Endothelial cell of umbilical vein (primary cell): ENCODE results near the gene ITPR2. TPM values are rescaled to one million over a fixed set of nuclear protein-coding genes. Genes with fewer than 3 reads are reported as not detected.
"Not testable (repeated sequence)": the region's sequence is repeated elsewhere in the genome, so short reads cannot be mapped to it uniquely, and the experiment has no call there.

Experiments used
- BruUV-seq: library from RNA; stranded (reverse); fragments of 400-500 nt; replicated peaks from 2 replicates; lab custom pipeline; 2021; lab: Mats Ljungman, UMichigan
- CTCF ChIA-PET: fragments of 300-600, 350-600 bp; sonication (Branson Sonifier 250); formaldehyde crosslinking; loops from one replicate; lab custom pipeline; 2021; ENCODE audit warnings: antibody characterized with exemption, inconsistent platforms; lab: Charles Lee
- POLR2A ChIA-PET: fragments of 300-600, 350-600 bp; sonication (Branson Sonifier 250); formaldehyde crosslinking; loops from one replicate; lab custom pipeline; 2021; ENCODE audit warnings: antibody characterized with exemption, inconsistent platforms; lab: Charles Lee
- DNase-seq: peaks from one replicate; pipeline ENCODE4 v3.0.0-alpha.2; 2011; ENCODE audit warnings: low read depth, low spot score
- FAIRE-seq: peaks from 2 replicates; lab custom pipeline; 2011; peaks lifted over from hg19 to GRCh38; lab: Jason Lieb, UNC
- H2AFZ ChIP-seq: 2 replicates; pipeline ENCODE4 v1.6.0; 2012; ENCODE audit warnings: low read depth, low read length, control low read depth, inconsistent platforms
- H3K27ac ChIP-seq: 2 replicates; pipeline ENCODE4 v1.5.1; 2011; ENCODE audit warnings: low read depth, mild to moderate bottlenecking, control low read depth, low read length, moderate library complexity; ENCODE audit not compliant: insufficient read depth
- H3K27me3 ChIP-seq, 2 experiments: 2 replicates each; pipeline versions ENCODE4 v1.6.0 to v1.6.1; 2011; ENCODE audit warnings: low read length in 2 of 2, mixed read lengths in 1 of 2; ENCODE audit not compliant: control insufficient read depth in 2 of 2, insufficient read depth in 2 of 2
- H3K36me3 ChIP-seq, 2 experiments: 2 replicates in 1 of 2; 3 replicates in 1 of 2; pipeline ENCODE4 v1.5.1; 2011; ENCODE audit warnings: low read length in 2 of 2, mild to moderate bottlenecking in 1 of 2, moderate library complexity in 1 of 2; ENCODE audit not compliant: control insufficient read depth in 2 of 2, insufficient read depth in 2 of 2; ENCODE audit errors: extremely low read depth in 1 of 2
- H3K4me1 ChIP-seq: 3 replicates; pipeline ENCODE4 v1.5.1; 2011; ENCODE audit warnings: mild to moderate bottlenecking, low read length; ENCODE audit not compliant: control insufficient read depth, insufficient read depth; ENCODE audit errors: extremely low read depth
- H3K4me2 ChIP-seq: 2 replicates; pipeline ENCODE4 v1.6.1; 2011; ENCODE audit warnings: low read length, control low read depth, mixed read lengths; ENCODE audit not compliant: insufficient read depth
- H3K4me3 ChIP-seq, 3 experiments: fragments of 200-600 bp in 1 of 3; sonication (generic), shearing (Covaris generic) in 1 of 3; replicated peaks in 1 of 3; 2 replicates each; pipeline ENCODE4 v1.5.1; 2011 to 2016; ENCODE audit warnings: control low read depth in 3 of 3, low read length in 3 of 3, mild to moderate bottlenecking in 2 of 3, inconsistent platforms in 1 of 3, low read depth in 1 of 3, moderate library complexity in 1 of 3; ENCODE audit not compliant: insufficient read depth in 1 of 3
- H3K79me2 ChIP-seq: 2 replicates; pipeline ENCODE4 v1.6.0; 2012; ENCODE audit warnings: low read length, inconsistent platforms; ENCODE audit not compliant: control insufficient read depth, insufficient read depth
- H3K9ac ChIP-seq: replicated peaks from 2 replicates; pipeline ENCODE3; 2011; ENCODE audit warnings: low read length, control low read depth; ENCODE audit not compliant: insufficient read depth; ENCODE audit errors: extremely low read depth
- H3K9me1 ChIP-seq: replicated peaks from 3 replicates; pipeline ENCODE4 v1.6.0; 2011; ENCODE audit warnings: mild to moderate bottlenecking, low read length; ENCODE audit not compliant: control insufficient read depth, insufficient read depth; ENCODE audit errors: extremely low read depth
- H3K9me3 ChIP-seq: replicated peaks from 2 replicates; pipeline ENCODE4 v1.5.1; 2012; ENCODE audit warnings: low read length, inconsistent platforms; ENCODE audit not compliant: control insufficient read depth, insufficient read depth
- H4K20me1 ChIP-seq: replicated peaks from 2 replicates; pipeline ENCODE3; 2011; ENCODE audit warnings: mild to moderate bottlenecking, low read length; ENCODE audit not compliant: control insufficient read depth, insufficient read depth; ENCODE audit errors: extremely low read depth
- MYC ChIP-seq: IDR thresholded peaks from one replicate; pipeline ENCODE4 v1.6.1; 2011; ENCODE audit warnings: mild to moderate bottlenecking, low read depth, low read length
- POLR2A ChIP-seq: IDR thresholded peaks from 2 replicates; pipeline ENCODE4 v1.6.1; 2012; ENCODE audit warnings: low read depth, mild to moderate bottlenecking, control low read depth, low read length
- dilution Hi-C: fragments of 300-500 bp; cut with MboI; formaldehyde crosslinking; loops from one replicate; pipeline ENCODE4 v1.15.0; 2019; ENCODE audit warnings: low sequenced_read_pairs; ENCODE audit not compliant: extremely low pct_ligation_motif_present
- intact Hi-C: fragments of 100-400 bp; cut with micrococcal nuclease; formaldehyde crosslinking; loops from one replicate; pipeline ENCODE4 v1.10.0; 2022
- polyA plus RNA-seq, 4 experiments: library from polyadenylated mRNA; depleted of rRNA in 3 of 4; stranded (reverse) in 3 of 4; unstranded in 1 of 4; fragments of >200 nt; gene quantifications; 2 replicates each; pipeline versions ENCODE4 v1.2.1 to v1.2.3, GENCODE V29; 2011 to 2012; ENCODE audit warnings: missing spikeins in 1 of 4
- total RNA-seq: library from RNA; stranded (reverse); gene quantifications from 2 replicates; pipeline ENCODE4 v1.2.3, GENCODE V29; 2021
- TF ChIP-seq, protein P1 (sequence below): IDR thresholded peaks from 2 replicates; pipeline ENCODE4 v1.6.1; 2011; ENCODE audit not compliant: insufficient read depth, insufficient read length

The ITPR2 gene
- total and polyA plus RNA-seq, 2 donors (not counting 3 experiments of a cell fraction or from before 2014, with no cell fraction given) = 16.2 to 86.8 TPM

DNA sequence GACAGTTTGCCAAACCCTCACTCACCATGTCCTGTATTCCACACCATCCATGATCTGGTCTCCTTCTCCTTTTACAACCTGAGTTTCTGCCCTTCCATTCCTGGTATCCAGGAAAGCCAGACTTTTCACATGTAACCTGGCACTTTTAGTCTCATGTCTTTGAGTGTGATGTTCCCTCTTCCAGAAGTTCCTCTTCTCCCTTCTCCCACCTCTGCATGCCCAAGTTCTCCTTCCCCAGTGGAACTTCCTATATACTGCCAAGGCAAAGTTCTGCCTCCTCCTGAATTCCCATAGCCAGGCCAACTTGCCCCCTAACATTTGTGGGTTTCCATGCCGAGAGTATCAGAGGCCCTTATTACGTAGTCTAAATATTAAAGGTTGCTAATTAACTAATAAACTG is 3.2 kb upstream of the ITPR2 start:
- Histone ChIP-seq H3K4me1 (peaks cover 8% of the 10 kb centered on the region), H4K20me1 (no peaks in the 10 kb centered on the region), H3K36me3 (no peaks in the 10 kb centered on the region), H2AFZ (no peak overlapping the region), H3K9ac (no peak overlapping the region), H3K9me1 (no peaks in the 10 kb centered on the region), H3K4me3 (no peak overlapping the region), H3K79me2 (peaks cover 7% of the 10 kb centered on the region), H3K4me2 (no peak overlapping the region), H3K27me3 (no peaks in the 10 kb centered on the region), H3K27ac (no peak overlapping the region), H3K9me3 (no peaks in the 10 kb centered on the region)
- TF ChIP-seq, protein P1, sequence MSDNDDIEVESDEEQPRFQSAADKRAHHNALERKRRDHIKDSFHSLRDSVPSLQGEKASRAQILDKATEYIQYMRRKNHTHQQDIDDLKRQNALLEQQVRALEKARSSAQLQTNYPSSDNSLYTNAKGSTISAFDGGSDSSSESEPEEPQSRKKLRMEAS = no peak
- TF ChIP-seq POLR2A (no peak), MYC (no peak)
- no TSS peak for BruUV-seq
- dilution Hi-C loops (no loop called here), intact Hi-C loops (no loop called here)
- DNase-seq (no peak), FAIRE-seq (no peak)
- ChIA-PET CTCF (interaction anchor here (1.1 kb wide), 1 partner anchor 113 kb away, joined by 3 read pairs; no protein-coding TSS in a partner anchor), POLR2A (no interaction called here)

DNA sequence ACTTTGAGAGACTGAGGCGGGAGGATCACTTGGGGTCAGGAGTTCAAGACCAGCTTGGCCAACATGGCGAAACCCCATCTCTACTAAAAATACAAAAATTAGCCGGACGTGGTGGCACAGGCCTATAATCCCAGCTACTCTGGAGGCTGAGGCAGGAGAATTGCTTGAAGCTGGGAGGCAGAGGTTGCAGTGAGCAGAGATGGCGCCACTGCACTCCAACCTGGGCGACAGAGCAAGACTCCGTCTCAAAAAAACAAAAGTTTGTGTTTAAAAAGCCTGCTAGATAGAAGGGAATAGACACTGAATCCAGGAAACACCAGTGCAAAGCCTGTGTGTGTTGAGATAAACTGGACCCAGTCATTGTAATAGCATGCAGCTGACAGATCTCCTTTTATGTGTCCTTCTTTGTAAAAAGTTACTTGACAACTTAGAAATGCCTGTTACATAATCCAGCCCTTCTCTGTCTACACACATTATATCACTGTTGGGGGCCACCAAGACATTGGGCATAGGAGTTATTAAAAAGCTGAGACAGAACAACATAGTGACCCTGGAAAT is 1.6 kb upstream of the ITPR2 start:
- intact Hi-C loops = loop anchor here (5.0 kb wide), 1 partner anchor 717 kb away; no protein-coding TSS in a partner anchor
- H3K9ac ChIP-seq, H3K4me2 ChIP-seq, H3K36me3 ChIP-seq, dilution Hi-C loops, H3K9me3 ChIP-seq, DNase-seq, H3K27ac ChIP-seq, H3K9me1 ChIP-seq, FAIRE-seq, H2AFZ ChIP-seq, H3K4me3 ChIP-seq, H3K27me3 ChIP-seq, BruUV-seq, H4K20me1 ChIP-seq: not testable (repeated sequence)
- Histone ChIP-seq H3K4me1 (peaks cover 22% of the 10 kb centered on the region), H3K79me2 (peaks cover 21% of the 10 kb centered on the region)
- ChIA-PET POLR2A (interaction anchor here (1.4 kb wide), 1 partner anchor 51 kb away, joined by 5 read pairs; no protein-coding TSS in a partner anchor), CTCF (interaction anchor here (1.7 to 5.7 kb wide), 10 partner anchors 10 to 181 kb away, joined by 3 to 47 read pairs (median 12); no protein-coding TSS in a partner anchor)
